Astrocyte (in vitro differentiated cells and primary cell): ENCODE data around the gene PLPP4. TPM values are rescaled to one million over a fixed set of nuclear protein-coding genes. Genes with fewer than 3 reads are reported as not detected.

ENCODE experiments used
- DNase-seq: peaks from one replicate; pipeline ENCODE4 v3.0.0-alpha.2; 2010; ENCODE audit warnings: low read depth
- FAIRE-seq: peaks from 2 replicates; lab custom pipeline; 2011; peaks lifted over from hg19 to GRCh38; lab: Jason Lieb, UNC
- H2AFZ ChIP-seq: 2 replicates; pipeline ENCODE4 v1.6.0; 2012; ENCODE audit warnings: low read depth, low read length, inconsistent platforms
- H3K27ac ChIP-seq: 2 replicates; pipeline ENCODE4 v1.5.1; 2011; ENCODE audit warnings: low read depth, low read length, inconsistent platforms
- H3K27me3 ChIP-seq: 2 replicates; pipeline ENCODE4 v1.6.0; 2011; ENCODE audit warnings: low read length, inconsistent platforms; ENCODE audit not compliant: insufficient read depth
- H3K36me3 ChIP-seq: 2 replicates; pipeline ENCODE4 v1.5.1; 2011; ENCODE audit warnings: low read length, inconsistent platforms; ENCODE audit not compliant: insufficient read depth
- H3K4me1 ChIP-seq: 2 replicates; pipeline ENCODE4 v1.5.1; 2011; ENCODE audit warnings: low read length, inconsistent platforms; ENCODE audit not compliant: insufficient read depth
- H3K4me2 ChIP-seq: 2 replicates; pipeline ENCODE4 v1.6.0; 2012; ENCODE audit warnings: low read length, inconsistent platforms
- H3K4me3 ChIP-seq: 2 replicates; pipeline ENCODE4 v1.5.1; 2011; ENCODE audit warnings: low read depth, mild to moderate bottlenecking, low read length, inconsistent platforms; ENCODE audit not compliant: insufficient read depth
- H3K79me2 ChIP-seq: 2 replicates; pipeline ENCODE4 v1.6.0; 2012; ENCODE audit warnings: mild to moderate bottlenecking, low read length, inconsistent platforms; ENCODE audit not compliant: insufficient read depth
- H3K9ac ChIP-seq: 2 replicates; pipeline ENCODE4 v1.6.0; 2012; ENCODE audit warnings: mild to moderate bottlenecking, low read length, inconsistent platforms
- H3K9me3 ChIP-seq: 2 replicates; pipeline ENCODE4 v1.5.1; 2012; ENCODE audit warnings: low read depth, mild to moderate bottlenecking, low read length, inconsistent platforms; ENCODE audit not compliant: insufficient read depth
- H4K20me1 ChIP-seq: 2 replicates; pipeline ENCODE4 v1.6.0; 2012; ENCODE audit warnings: low read length, inconsistent platforms; ENCODE audit not compliant: insufficient read depth
- H3K27ac Mint-ChIP-seq: one replicate; pipeline ENCODE4 v1.8.0; 2021; ENCODE audit warnings: mild to moderate bottlenecking, mixed read lengths; ENCODE audit not compliant: unreplicated experiment
- H3K27me3 Mint-ChIP-seq: one replicate; pipeline ENCODE4 v1.8.0; 2021; ENCODE audit warnings: low read depth, mixed read lengths; ENCODE audit not compliant: unreplicated experiment
- H3K36me3 Mint-ChIP-seq: one replicate; pipeline ENCODE4 v1.8.0; 2021; ENCODE audit warnings: low read depth, mixed read lengths; ENCODE audit not compliant: unreplicated experiment
- H3K4me1 Mint-ChIP-seq: one replicate; pipeline ENCODE4 v1.8.0; 2021; ENCODE audit warnings: low read depth, mixed read lengths; ENCODE audit not compliant: unreplicated experiment
- H3K4me3 Mint-ChIP-seq: one replicate; pipeline ENCODE4 v1.8.0; 2021; ENCODE audit warnings: mild to moderate bottlenecking, moderate library complexity, mixed read lengths; ENCODE audit not compliant: unreplicated experiment
- H3K9me3 Mint-ChIP-seq: one replicate; pipeline ENCODE4 v1.8.0; 2021; ENCODE audit warnings: mild to moderate bottlenecking, mixed read lengths; ENCODE audit not compliant: unreplicated experiment
- CTCF ChIP-seq: IDR thresholded peaks from 2 replicates; pipeline ENCODE4 v1.5.1; 2011; ENCODE audit warnings: low read depth, mild to moderate bottlenecking, inconsistent platforms, low read length, moderate library complexity; ENCODE audit not compliant: insufficient read depth
- EZH2 ChIP-seq: IDR thresholded peaks from 2 replicates; pipeline ENCODE4 v1.6.1; 2012; ENCODE audit warnings: mild to moderate bottlenecking, low read length, inconsistent platforms; ENCODE audit not compliant: insufficient read depth
- total RNA-seq: library from RNA; stranded (reverse); gene quantifications from 2 replicates; pipeline ENCODE4 v1.2.1, GENCODE V29; 2021

PLPP4 gene
- total RNA-seq, 1 donor from 2014 or later: 44.1 TPM

DNA sequence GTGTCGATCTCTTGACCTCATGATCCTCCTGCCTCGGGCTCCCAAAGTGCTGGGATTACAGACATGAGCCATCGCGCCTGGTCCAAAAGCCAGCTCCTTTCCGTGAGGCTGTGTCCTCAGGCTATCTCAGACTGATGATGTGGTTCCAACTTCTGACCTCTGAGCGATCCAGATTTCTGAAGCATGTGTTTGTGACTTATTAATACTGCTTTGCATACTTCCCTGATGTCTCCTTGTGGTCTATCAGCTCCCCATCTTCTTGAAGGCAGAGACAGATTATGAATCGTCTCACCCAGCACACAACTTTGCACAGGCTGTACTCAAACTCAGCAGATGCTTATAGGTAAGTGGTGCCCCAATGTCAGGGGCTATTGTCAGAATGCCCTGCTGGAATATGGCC, 2.0 kb upstream of the PLPP4 start:
- peak; percentile 61 for DNase-seq
- H3K27me3 Mint-ChIP-seq: peaks cover 29% of the 10 kb centered on the region
- Histone ChIP-seq H2AFZ (no peak overlapping the region), H3K9ac (no peak overlapping the region), H3K79me2 (peaks cover 27% of the 10 kb centered on the region), H3K4me3 (no peak overlapping the region), H4K20me1 (no peaks in the 10 kb centered on the region), H3K4me2 (no peak overlapping the region), H3K27me3 (no peaks in the 10 kb centered on the region), H3K27ac (no peak overlapping the region), H3K4me1 (peaks cover 31% of the 10 kb centered on the region), H3K9me3 (no peaks in the 10 kb centered on the region), H3K36me3 (no peaks in the 10 kb centered on the region)
- peak overlapping the region; percentile 29 for H3K4me3 Mint-ChIP-seq
- H3K27ac Mint-ChIP-seq: no peak overlapping the region
- H3K36me3 Mint-ChIP-seq: no peaks in the 10 kb centered on the region
- TF ChIP-seq EZH2 (no peak), CTCF (no peak)
- H3K9me3 Mint-ChIP-seq: no peaks in the 10 kb centered on the region
- no peak for FAIRE-seq
- H3K4me1 Mint-ChIP-seq: peaks cover 23% of the 10 kb centered on the region

- Histone ChIP-seq H3K79me2 (peaks cover 27% of the 10 kb centered on the region), H3K4me2 (no peak overlapping the region), H4K20me1 (no peaks in the 10 kb centered on the region), H3K36me3 (no peaks in the 10 kb centered on the region), H3K27ac (no peak overlapping the region), H3K4me1 (peaks cover 37% of the 10 kb centered on the region), H2AFZ (no peak overlapping the region), H3K9me3 (no peaks in the 10 kb centered on the region), H3K4me3 (no peak overlapping the region), H3K27me3 (no peaks in the 10 kb centered on the region), H3K9ac (no peak overlapping the region)
- no peak for DNase-seq
- Mint-ChIP-seq H3K36me3 (no peaks in the 10 kb centered on the region), H3K27me3 (peaks cover 29% of the 10 kb centered on the region), H3K27ac (no peak overlapping the region), H3K4me3 (peak overlapping the region; percentile 96), H3K4me1 (peaks cover 29% of the 10 kb centered on the region), H3K9me3 (no peaks in the 10 kb centered on the region)
- no peak for FAIRE-seq
- TF ChIP-seq EZH2 (no peak), CTCF (no peak)
Measured at GRCh38 chr10:120455606-120456005, 1.4 kb upstream of the PLPP4 start.

DNA sequence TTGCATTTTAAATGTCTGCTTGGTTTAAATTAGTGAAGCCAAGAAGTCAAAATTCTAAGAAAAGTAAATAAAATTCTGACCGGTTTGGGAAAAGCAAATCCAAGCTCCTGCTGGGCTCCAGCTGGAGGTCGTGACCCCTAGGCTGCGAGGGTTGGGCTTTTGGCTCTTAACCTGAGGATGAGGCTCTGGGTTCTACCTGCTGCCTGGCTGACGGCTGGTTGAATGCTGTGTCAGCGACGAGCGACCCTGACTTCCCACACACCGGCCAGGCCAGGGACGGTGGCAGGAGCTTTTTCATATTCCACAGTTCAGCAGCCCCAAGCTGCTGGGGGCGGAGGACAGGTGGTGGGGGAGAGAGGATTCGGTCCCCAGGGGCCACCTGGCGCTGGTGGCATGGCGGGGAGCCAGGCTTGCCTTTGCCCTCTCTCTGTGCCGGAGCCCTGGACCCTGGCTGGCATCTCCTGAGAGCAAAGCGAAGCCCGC, 843 bp upstream of the PLPP4 start:
- FAIRE-seq: no peak

More for the DNA sequence above, 843 bp upstream of the PLPP4 start:
- Histone ChIP-seq H3K9me3 (no peaks in the 10 kb centered on the region), H3K9ac (peak overlapping the region; percentile 94), H3K4me1 (peaks cover 43% of the 10 kb centered on the region), H3K27ac (peak overlapping the region; percentile 47), H3K27me3 (no peaks in the 10 kb centered on the region), H3K79me2 (peaks cover 30% of the 10 kb centered on the region), H4K20me1 (peaks cover 2% of the 10 kb centered on the region), H3K4me2 (peak overlapping the region; percentile 90), H3K4me3 (peak overlapping the region; percentile 78), H3K36me3 (no peaks in the 10 kb centered on the region), H2AFZ (peak overlapping the region; percentile 81)
- peaks cover 34% of the 10 kb centered on the region for H3K4me1 Mint-ChIP-seq
- TF ChIP-seq EZH2 (no peak), CTCF (no peak)
- no peak for DNase-seq
- peaks cover 29% of the 10 kb centered on the region for H3K27me3 Mint-ChIP-seq
- peak overlapping the region; percentile 73 for H3K27ac Mint-ChIP-seq
- H3K9me3 Mint-ChIP-seq: no peaks in the 10 kb centered on the region
- no peaks in the 10 kb centered on the region for H3K36me3 Mint-ChIP-seq
- H3K4me3 Mint-ChIP-seq: peak overlapping the region; percentile 96
